Left renal pelvis (tissue), 4 donors: ENCODE results near the gene CYP11A1. TPM values are rescaled to one million over a fixed set of nuclear protein-coding genes. Genes with fewer than 3 reads are reported as not detected.
A peak's percentile ranks its signal among the peaks of the same experiment; 100 is the strongest.

Source experiments
- DNase-seq, 4 donors: peaks; one replicate each; pipeline ENCODE4 v3.0.0-alpha.2; 2013; ENCODE audit warnings: low read depth in 4 of 4, low spot score in 3 of 4
- polyA plus RNA-seq, 4 donors: library from polyadenylated mRNA; unstranded; fragments of 120-200 nt; gene quantifications; one replicate each; pipeline ENCODE4 v1.2.1, GENCODE V29; 2013; ENCODE audit not compliant: insufficient read length in 4 of 4

The CYP11A1 gene
- polyA plus RNA-seq, 4 donors: 1.1 to 6.0 (median 1.9) TPM

DNA sequence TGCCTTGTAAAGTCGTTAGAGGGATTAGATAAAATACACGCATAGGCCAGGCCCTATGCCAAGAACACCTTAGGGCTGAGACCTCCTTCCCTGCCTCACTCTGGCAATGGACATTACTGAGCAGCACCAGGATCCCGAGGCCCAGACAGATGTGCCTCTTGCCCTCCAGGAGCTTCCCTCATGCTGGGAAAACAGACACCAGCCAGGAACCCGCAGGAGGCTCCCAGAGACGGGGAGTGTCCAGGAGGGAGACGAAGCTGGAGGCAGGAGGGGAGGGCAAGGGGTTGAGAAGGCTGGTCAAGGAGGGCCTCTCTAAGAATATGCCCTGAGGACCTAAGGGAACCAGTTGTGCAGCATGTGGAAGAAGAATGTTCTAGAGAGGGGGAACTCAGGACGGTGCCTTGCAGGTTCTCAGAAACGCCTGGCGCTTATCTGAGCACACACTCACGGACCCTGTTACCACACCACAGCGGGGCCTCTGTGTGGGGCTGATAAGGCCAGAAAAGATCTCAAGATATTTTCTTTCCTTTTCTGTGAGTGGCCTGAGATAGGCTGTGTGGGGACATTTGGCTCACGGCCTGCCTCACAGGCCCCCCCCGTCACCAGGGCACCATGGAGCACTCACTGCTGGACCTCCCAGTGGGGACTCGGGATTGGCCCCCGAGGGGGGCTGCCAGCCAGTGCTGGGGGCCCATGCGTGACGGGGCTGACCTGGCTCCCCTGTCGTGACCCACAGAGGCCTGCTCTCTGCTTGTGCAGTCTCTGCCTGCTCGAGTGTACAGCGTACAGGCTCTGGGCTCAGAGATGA is 22.0 kb upstream of the CYP11A1 start:
- no peak for DNase-seq

DNA sequence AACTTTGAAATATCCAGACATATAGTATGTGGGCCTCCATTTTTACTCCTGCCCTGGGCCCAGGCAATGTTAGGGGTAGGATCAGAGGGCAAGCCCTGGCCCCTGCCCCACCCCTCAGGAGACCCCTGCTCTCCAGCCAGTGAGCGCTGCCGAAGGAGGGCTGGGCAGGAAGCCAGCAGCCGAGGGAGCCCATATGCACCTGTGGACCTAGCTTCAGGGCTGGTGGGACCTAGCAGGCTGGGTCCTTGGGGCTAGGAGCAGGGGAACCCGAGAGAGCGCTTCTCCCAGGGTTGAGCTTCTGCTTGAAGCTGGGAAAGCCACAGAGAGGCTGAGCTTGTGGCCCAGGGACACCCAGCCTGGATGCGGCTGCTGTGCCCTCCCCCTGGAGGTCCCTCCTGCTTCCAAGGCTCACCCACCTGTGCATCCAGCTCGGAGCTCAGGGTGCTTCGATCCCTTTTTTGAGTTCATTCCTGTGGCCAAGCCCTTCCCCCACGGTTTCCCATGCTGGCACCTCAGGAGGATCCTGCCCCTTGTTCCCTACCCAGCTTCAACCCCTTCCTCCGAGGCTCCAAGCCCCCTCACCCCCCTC is 21.0 kb upstream of the CYP11A1 start:
- DNase-seq: no peak

DNA sequence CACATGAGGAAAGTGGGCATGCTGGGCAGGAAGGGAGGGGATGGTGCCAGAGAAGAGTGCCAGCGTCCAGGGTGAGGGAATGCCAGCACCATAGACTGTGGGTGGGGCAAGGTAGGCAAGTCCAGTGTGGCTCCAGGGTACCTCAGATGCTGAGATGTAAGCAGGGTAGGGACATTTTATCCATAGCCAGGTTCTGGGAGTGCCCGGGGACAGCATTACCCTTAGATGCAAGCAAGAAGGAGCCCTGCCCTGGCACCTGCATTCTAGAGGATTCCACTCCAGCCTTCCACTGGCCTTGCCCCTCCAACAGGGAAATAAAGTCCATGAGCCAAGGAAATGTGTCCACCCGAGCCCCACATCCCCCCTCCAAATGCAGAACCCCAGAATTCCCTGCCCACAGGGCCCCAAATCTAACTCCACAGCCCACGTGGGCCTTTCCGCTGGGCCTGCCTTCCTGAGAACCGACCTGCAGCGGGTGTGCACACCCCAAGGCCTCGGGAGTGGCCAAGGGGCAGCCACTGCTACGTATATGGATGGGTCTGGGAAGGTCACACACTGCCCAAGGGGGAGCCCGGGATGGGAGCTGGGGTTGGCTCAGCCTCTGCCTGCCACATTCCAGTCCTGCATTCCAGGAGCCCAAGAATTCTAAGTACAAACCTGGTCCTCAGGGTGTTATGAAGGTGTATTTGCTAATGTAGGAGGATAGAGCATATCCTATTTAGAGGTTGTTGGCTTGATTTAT is 20.3 kb upstream of the CYP11A1 start:
- no peak for DNase-seq

DNA sequence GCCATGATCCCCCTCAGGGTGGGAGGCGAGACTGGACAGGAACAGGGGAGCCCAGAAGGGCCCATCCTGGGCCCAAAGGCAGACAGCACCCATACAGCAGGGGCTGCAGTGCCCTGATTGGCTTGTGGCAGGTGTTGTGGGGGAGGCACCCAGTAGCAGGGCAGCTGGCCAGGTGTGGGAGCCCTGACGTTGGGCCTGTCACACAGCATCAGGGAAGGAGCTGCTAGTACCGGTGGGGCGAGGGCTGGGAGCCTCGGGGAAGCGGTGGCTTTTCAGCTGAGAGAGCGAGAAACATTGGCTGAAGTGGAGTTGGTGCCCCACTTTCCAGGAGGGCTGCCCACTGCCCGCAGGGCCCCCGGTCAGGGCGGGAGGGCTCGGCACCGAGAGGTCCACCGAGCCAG is 19.7 kb upstream of the CYP11A1 start:
- no peak for DNase-seq

DNA sequence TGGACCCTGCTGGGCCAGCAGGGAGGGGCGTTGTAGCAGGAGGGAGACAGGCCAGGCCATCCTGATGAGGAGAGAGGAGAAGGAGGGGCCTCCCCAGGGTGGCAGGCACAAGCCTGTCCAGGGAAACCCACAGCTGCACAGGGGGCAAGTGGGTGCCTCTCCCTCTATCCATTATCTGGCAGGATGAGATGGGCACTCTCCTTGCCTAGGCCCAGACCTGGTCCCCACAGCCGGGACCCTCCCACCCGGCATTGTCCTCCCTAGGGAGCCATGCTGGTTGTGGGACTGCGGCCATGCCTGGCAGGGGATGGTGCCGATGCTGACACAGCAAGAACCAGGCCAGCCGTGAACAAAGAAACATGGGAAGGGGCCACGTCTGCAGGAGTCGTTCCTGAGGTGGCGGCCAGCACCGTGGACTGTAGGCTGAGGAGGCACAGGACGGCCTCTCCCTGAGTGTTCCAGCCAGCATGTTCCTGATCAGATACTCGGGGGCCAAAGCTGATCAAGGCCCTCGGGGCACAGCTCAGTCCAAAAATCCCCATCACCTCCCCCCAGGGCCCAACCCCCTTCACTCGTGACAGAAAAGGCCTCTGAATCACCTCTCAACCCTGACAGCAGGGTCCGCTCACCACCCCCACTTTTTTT is 19.2 kb upstream of the CYP11A1 start:
- DNase-seq: no peak

DNA sequence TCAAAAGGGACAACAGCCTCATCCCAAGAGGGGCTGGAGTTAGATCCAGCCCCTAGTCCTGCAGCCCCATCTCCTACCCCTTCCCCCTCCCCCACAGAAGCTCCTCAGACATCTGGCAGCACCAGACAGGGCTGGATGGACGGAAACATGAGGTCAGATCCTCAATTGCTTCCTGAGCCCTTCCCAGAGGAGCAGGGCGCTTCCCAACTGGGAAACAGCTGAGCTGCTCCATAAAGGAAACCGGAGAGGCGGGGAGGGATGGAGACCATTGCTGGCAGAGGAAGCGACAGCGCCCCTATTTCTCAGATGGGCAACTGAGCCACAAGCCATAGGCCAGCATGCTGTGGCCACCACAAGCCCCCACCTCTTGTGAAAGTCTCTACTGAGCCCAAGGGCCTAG is 18.3 kb upstream of the CYP11A1 start:
- DNase-seq: no peak

DNA sequence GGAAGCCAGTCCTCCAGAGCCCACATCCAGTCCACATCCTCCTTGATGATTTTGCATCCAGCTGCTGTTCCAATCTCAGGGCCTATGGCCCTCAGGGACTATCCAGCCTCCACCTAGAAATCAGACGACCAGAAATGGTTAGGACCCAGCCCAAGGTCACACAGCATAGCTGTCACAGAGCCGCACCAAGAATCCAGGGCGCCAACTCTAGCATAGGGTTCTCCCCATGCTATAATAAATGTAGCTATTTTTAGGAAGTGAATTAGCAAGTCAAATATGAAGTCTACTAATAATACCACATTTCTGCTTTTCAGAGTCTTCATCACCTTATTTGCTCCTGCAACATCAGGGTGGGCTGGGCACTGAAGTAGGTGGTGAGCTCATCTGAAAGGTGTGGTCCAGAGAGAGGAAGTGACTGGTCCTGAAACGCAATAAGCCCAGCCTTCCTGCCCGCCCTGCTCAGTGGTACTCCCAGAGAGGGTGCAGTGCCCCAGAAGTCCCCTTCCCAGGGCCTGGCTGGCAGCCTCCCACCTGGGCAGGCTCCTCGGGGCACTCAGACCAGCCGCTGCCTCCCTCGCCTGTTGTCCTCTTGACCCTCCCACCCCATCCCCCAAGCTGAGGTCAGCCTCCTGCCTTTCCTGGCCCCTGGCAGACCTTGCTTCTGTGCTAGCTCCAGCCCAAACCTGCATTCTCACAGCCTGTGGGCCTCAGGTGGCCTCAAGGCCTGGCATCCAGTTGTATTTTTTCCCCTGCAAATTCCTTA is 17.6 kb upstream of the CYP11A1 start:
- DNase-seq: no peak

DNA sequence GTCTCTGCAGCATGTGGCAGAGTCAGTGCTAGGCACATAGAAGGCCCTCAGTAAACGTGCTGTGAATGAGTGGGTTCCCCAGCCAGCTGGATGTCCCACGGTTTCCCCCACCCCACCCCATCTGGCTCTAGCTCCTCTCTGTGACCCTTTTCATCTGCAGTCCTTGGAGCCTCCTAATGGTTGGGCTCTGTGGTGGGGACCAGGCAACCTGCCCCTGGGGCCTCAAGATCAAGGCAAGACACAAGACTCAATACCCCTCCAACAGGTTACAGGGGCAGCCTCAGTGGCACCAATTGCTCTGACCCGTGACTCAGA is 17.1 kb upstream of the CYP11A1 start:
- DNase-seq: no peak

DNA sequence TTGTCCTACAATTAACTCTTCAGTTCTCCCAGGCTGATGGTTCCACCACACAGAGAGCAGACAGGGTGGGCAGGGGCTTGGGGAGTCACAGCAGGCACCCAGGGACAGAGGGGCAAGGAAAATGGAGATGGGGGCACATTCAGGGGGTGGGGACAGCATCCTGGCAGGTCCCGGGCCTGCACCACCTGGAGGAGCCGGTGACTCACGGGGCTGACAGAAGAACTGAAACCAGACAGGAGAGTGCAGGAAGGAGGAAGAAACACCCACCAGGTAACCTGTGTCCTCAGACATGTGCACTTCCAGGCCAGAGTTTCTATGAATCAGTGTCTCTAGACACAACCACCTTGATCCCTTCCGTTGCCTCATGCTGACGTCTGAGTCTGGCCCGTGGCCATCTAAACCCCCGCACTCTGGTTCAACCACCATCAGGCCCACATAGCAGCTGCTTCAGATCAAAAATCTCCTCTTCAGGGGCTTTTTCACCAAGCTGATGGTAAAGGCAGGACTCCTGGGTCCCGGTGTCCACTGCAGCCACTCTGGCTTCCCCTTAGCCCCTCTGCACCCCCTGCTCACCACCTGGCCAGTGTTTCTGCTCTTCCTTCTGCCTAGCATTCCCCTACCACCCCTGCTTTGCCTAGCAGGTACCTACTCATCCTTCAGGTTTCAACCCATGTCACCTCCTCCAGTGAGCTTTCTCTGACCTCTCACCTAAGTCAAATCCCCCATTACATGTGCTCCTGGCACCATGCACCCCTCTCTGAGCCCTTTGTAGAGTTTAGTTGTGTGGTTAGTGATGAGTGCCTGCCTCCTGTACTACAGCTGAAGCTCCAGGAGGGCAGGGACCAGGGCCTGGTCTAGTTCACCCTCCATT is 16.5 kb upstream of the CYP11A1 start:
- DNase-seq: no peak

DNA sequence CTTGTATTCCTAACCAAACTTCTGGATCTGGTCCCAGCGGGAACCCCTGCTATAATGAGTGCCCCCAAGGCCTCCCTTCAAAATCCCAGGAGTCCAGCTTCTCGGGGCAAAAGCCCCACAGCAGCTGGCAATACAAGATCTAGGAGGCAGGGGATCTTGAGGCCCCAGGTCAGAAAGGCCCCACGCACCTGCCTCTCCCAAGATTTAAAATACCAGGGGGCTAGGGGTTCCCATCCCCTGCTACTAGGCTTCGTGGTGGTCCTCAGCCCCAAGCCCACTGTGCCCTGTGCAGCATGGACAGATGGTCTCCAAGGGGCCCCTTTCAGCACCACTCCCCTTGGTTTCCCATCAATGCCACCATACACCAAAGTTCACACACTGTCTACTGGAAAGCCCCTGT is 15.8 kb upstream of the CYP11A1 start:
- no peak for DNase-seq

DNA sequence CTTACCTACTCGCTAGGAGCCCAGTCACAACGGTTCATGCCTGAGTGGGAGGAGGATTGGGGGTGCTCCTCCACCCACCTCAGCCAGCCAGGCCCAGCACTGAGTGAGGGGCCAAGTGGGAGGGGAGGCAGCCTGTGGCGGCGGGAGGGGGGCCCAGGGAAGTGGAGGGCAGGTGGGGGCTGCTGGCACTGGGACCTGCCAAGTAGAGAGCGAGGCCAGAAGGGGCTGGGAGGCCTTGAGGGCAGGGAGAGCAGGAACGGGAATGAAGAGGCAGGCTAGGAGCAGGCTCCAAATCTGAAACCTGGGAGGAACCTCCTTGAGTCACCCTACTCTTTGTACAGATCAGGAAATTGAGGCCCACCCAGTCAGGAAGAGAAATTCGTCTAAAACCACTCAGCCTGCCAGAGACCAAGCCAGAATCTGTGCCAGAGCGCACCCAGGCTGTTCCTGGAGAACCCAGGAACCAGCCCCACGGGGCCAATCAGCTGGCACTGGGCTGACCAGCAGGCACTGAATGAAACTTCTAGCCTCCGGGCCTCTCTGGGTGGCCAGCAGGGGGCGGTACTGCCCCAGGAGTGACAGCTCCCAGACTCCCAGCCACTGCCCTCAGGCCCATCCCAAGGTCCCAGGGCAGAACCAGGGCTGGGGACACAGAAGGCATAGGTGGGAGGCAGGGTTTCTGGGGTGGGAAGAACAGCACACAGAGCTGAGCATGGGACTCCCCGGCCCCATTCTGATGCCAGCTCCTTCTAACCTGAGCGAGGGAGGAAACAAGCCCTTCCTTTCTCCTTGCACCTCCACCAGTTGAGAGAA is 14.8 kb upstream of the CYP11A1 start:
- DNase-seq: peak in 1 of 4 donors; percentile 63

DNA sequence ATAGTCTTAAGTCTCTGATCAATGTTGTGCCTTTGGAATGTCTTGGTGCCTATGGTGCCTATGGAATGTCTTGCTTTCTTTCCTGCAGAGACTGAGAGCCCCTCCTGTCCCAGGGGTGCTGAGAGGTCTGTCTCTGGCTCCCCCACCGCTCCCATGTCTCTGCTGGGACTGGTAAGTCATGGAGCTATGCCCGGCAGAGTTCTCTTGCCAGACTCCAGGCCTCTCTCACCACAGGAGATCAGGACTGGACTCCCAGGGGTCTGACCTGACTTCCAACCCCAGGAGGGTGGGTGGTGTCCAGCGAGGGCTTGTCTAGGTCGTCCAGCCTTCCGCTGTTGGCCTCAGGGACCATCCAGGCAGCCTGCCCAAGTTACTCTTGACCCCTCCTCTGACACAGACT is 14.0 kb upstream of the CYP11A1 start:
- no peak for DNase-seq

DNA sequence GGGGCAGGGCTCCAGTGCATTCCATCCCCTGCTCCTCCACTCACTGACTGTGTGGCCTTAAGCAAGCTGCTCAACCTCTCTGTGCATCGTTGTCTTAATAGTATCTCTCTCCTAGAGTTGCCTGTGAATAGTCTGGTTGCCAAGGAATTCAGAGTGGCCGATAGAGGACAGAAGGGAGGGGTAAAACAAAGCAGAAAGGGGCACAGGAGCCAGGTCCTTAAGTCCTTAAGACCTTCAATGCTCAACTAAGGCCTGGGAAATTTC is 13.7 kb upstream of the CYP11A1 start:
- no peak for DNase-seq

DNA sequence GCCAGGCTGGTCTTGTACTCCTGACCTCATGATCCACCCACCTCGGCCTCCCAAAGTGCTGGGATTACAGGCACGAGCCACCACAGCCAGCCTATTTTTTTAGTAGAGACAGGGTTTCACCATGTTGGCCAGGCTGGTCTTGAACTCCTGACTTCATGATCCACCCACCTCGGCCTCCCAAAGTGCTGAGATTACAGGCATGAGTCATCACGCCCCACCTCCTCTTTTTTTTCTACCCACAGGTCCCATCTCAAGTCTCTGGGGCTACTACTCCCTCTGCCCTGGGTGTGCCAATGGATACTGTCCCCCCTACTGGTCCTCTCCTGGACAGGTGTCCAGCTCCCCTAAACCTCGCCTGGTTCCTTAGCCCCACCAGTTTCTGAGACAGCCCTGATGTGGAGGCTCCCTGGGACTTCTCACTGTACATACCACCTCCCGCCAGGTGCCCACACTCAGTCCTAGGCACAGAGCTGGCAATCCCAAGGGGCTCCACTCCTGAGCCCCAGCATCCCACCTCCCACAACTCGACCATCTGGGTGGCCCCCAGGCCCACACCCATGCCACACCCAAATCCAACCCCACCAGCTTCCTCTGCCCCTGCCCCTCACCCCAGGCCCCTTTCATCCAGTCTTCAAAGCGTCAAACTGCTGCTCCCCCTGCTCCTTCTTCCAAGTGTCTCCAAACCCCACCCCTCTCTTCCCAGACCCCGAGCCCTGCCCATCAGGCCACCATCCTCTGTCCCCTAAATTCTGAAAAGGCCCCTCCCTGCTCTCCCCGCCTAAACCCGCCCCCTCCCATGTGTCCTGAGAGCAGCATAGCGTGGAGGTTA is 13.1 kb upstream of the CYP11A1 start:
- DNase-seq: no peak

DNA sequence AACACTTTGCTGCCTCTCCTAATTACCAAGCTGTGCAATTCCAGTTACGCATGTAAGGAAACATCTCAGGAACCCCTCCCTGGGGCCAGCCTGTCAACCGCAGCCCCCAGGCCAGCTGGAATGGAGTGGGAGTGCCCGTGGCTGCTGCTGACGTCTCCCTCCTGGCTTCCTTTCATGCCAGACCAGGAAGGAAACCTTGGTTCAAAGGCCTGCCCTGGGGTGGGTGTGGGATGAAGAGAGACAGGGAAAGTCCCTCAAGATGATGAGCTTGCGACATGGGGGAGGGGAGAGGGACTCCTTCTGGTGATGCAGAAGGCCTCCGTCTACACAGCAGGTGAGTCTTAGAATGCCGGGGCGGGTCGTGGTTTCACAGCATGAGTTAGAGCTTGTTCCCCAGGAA is 11.4 kb upstream of the CYP11A1 start:
- DNase-seq: peak in 1 of 4 donors; percentile 62

DNA sequence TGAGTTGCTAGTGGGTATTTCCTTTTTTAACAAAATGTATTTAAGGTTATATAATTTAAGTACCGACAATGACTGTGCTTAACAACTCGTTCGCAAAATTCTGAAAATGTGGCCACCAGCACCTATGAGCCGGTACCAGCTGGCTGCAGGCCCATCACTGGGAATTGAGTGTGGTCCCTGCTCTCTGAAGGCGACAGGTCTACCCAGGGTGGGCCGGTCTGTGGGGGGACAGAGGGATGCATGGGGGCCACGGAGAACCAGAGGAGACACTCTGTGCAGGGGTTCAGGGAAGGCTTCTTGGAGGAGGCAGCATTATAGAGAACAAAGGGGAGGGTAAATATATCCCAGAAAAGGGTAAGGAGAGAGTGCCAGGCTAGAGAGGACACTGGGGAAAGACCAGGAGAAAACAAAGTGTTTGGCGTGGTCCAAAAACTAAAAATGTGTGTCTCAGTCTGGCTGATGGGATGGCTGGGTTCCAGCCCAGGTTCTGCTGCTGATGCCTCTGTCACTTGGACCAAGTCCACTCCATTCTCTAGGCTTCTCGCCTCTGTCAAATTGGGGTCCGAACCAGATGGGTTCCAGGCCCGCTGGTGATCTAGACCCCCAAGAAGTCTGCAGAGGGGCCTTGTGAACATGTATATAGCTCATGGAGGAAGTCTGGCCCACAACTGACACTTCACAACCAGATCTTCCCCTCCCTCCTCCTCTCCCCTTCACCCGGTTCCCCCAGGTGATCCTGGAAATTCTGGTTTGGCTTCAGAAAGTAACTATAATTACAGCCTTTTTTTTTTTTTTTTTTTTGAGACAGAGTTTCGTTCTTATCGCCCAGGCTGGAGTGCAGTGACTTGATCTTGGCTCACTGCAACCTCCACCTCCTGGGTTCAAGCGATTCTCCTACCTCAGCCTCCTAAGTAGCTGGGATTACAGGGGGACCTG is 10.7 kb upstream of the CYP11A1 start:
- no peak for DNase-seq
